ENCODE data around the gene MEFV.

GRCh38 chr16:3235856-3236669, 20.4 kb downstream of the MEFV start:
- TF ChIP-seq CTCF (IDR thresholded peaks at IDR 0.05): no peak
- TF ChIP-seq POLR2A (IDR thresholded peaks at IDR 0.05): no peak
